ENCODE results near the gene ECT2L.

DNA sequence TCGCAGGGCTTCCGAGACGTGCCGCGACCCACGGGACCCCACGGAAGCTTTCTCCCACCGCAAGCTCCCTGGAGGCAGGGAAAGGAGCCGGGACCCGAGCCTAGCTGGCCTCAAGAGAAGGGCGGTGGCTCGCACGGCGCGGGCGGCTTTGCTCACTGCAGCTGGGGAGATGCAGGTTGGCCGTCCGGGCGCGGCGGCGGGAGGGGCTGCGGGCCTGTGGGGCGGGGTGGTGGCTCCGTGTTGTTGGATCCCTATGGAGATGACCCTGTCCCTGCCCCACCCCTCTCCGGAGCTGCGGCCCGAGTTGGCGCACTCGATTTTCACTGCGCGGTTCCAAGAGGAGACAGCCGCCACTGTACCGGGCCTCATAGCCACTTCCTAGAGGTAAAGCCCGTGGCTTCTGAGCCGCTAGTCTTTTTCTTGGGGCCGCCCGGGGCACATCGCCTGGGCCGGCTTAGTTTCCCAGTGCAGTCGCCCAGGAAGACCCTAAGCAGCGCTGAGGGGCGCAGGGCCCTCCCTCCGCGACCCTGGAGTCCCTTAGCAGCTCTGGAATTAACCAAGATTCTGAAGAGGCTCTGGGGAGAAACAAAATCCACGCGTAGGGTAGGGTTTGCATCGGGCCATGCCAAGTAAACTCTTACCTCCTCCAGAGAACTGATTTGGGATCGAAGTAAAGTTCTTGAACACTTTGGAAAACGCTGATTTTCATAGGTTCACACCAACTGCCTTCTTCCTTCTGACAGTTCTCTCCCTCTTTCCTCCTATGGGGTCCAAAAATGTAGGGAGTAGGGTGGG lies at the start of gene ECT2L:
- TF ChIP-seq, protein P1, sequence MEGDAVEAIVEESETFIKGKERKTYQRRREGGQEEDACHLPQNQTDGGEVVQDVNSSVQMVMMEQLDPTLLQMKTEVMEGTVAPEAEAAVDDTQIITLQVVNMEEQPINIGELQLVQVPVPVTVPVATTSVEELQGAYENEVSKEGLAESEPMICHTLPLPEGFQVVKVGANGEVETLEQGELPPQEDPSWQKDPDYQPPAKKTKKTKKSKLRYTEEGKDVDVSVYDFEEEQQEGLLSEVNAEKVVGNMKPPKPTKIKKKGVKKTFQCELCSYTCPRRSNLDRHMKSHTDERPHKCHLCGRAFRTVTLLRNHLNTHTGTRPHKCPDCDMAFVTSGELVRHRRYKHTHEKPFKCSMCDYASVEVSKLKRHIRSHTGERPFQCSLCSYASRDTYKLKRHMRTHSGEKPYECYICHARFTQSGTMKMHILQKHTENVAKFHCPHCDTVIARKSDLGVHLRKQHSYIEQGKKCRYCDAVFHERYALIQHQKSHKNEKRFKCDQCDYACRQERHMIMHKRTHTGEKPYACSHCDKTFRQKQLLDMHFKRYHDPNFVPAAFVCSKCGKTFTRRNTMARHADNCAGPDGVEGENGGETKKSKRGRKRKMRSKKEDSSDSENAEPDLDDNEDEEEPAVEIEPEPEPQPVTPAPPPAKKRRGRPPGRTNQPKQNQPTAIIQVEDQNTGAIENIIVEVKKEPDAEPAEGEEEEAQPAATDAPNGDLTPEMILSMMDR (IDR thresholded peaks at IDR 0.05; ENCODE audit: insufficient read depth, low read length), result no peak
- TF ChIP-seq POLR2AphosphoS5 (IDR thresholded peaks at IDR 0.05; ENCODE audit: low read depth), result no peak
- TF ChIP-seq, protein P2, sequence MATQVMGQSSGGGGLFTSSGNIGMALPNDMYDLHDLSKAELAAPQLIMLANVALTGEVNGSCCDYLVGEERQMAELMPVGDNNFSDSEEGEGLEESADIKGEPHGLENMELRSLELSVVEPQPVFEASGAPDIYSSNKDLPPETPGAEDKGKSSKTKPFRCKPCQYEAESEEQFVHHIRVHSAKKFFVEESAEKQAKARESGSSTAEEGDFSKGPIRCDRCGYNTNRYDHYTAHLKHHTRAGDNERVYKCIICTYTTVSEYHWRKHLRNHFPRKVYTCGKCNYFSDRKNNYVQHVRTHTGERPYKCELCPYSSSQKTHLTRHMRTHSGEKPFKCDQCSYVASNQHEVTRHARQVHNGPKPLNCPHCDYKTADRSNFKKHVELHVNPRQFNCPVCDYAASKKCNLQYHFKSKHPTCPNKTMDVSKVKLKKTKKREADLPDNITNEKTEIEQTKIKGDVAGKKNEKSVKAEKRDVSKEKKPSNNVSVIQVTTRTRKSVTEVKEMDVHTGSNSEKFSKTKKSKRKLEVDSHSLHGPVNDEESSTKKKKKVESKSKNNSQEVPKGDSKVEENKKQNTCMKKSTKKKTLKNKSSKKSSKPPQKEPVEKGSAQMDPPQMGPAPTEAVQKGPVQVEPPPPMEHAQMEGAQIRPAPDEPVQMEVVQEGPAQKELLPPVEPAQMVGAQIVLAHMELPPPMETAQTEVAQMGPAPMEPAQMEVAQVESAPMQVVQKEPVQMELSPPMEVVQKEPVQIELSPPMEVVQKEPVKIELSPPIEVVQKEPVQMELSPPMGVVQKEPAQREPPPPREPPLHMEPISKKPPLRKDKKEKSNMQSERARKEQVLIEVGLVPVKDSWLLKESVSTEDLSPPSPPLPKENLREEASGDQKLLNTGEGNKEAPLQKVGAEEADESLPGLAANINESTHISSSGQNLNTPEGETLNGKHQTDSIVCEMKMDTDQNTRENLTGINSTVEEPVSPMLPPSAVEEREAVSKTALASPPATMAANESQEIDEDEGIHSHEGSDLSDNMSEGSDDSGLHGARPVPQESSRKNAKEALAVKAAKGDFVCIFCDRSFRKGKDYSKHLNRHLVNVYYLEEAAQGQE (IDR thresholded peaks at IDR 0.05; ENCODE audit: insufficient replicate concordance, low read depth), result no peak
- no peak for TF ChIP-seq GABPA (IDR thresholded peaks at IDR 0.05; ENCODE audit: low read depth)

Data from HL-60 (cell line).